Sigmoid colon (tissue), 7 donors: Measurements from ENCODE around the gene FAM229B. TPM values are rescaled to one million over a fixed set of nuclear protein-coding genes. Genes with fewer than 3 reads are reported as not detected.

ENCODE experiments used
- DNase-seq: peaks from one replicate; pipeline ENCODE4 v3.0.0-alpha.2; 2019
- H3K27ac ChIP-seq, 4 donors: fragments of 200-600 bp; sonication (generic); one replicate each; pipeline ENCODE4 v1.5.1; 2016 to 2019; ENCODE audit warnings: mild to moderate bottlenecking in 1 of 4
- H3K27me3 ChIP-seq, 3 donors: fragments of 200-600 bp; sonication (generic); one replicate each; pipeline ENCODE4 v1.5.1; 2019; ENCODE audit warnings: mild to moderate bottlenecking in 1 of 3
- H3K36me3 ChIP-seq, 4 donors: fragments of 200-600 bp; sonication (generic); one replicate each; pipeline ENCODE4 v1.5.1; 2016 to 2019
- H3K4me1 ChIP-seq, 4 donors: fragments of 200-600 bp; sonication (generic); one replicate each; pipeline ENCODE4 v1.5.1; 2017 to 2019
- H3K4me3 ChIP-seq, 4 donors: fragments of 200-600 bp; sonication (generic); one replicate each; pipeline ENCODE4 v1.5.1; 2017 to 2019; ENCODE audit warnings: mild to moderate bottlenecking in 2 of 4, moderate library complexity in 1 of 4
- H3K9me3 ChIP-seq, 4 donors: fragments of 200-600 bp in 3 of 4; sonication (generic) in 3 of 4; one replicate each; pipeline versions ENCODE4 v1.5.1 to v1.6.1; 2013 to 2019
- EP300 ChIP-seq, 4 donors: sonication (generic); formaldehyde crosslinking; IDR thresholded peaks; one replicate each; pipeline ENCODE4 v1.6.1; 2017; ENCODE audit warnings: antibody characterized with exemption in 4 of 4
- POLR2A ChIP-seq, 2 donors: fragments of 450-650 bp; IDR thresholded peaks; one replicate each; pipeline ENCODE4 v1.6.1; 2016; ENCODE audit warnings: antibody characterized with exemption in 2 of 2, mild to moderate bottlenecking in 2 of 2, moderate library complexity in 2 of 2
- POLR2AphosphoS5 ChIP-seq, 4 donors: sonication (generic); formaldehyde crosslinking; IDR thresholded peaks; one replicate each; pipeline ENCODE4 v1.6.1; 2017; ENCODE audit warnings: antibody characterized with exemption in 4 of 4
- WGBS, 2 donors: extraction: QIAGEN DNeasy Blood & Tissue Kit; methylation state at CpG; one replicate each; pipeline ENCODE4 v1.1.7; 2013; 5-methylcytosine and 5-hydroxymethylcytosine counted together
- intact Hi-C: fragments of 100-400 bp; cut with DNase I; formaldehyde crosslinking; loops from one replicate; pipeline ENCODE4 v1.15.1; 2023
- polyA plus RNA-seq, 3 donors: library from polyadenylated mRNA; stranded (reverse); fragments of 200-250 nt; gene quantifications; one replicate each; pipeline ENCODE4 v1.2.3, GENCODE V29; 2013
- total RNA-seq, 4 donors: library from RNA; depleted of rRNA; stranded (reverse); fragments of >200 nt; gene quantifications; one replicate each; pipeline ENCODE4 v1.1.0, GENCODE V29; 2016
- TF ChIP-seq, protein P1 (sequence below), 4 experiments: fragments of 450-650 bp in 3 of 4; fragments of 200-600 bp in 1 of 4; IDR thresholded peaks; one replicate each; pipeline ENCODE4 v1.5.1; 2016 to 2019; ENCODE audit warnings: antibody characterized with exemption in 4 of 4, mild to moderate bottlenecking in 3 of 4, moderate library complexity in 2 of 4
- donor health status: healthy with polysubstance abuse.
- donor health status: Bipolar disorder and iron deficiency.
- donor health status: healthy.

The FAM229B gene
- total and polyA plus RNA-seq, 7 donors = 0.46 to 22.2 (median 11.4) TPM

DNA sequence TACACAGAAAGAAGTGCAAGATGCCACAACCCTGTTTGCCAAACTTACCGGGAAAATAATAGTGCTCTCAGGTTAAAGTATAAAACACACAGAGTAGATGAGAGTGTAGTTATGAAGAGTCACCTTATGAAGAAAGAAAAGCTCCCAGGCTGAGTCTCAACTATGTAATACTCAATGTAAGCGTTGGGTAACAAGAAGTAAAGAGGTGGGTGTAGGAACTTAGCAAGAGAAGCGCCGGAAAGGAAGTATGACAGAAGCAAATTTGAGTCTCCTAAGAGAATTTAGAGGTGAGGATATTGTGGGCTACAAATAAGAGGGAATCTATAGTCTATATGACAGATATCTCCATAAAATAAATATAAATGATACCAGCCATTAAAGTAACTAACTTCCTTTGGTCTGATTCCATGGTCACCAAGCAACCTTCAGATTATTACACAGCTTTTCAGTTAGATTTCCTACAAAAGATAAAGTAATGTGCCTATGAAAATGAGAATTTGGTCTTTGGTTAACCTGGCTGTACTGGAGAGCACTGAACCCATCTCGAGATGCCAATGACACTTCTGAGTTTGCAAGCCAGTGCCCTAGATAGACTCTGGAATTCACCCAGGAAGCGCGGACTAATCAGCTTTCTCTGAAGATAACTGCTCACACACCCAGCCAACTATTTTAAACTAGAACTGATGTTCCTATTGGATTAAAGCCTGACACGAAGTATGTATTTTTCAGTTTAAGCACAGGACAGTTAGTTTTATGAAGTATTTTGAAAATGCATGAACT lies 1.9 kb upstream of the FAM229B start:
- Histone ChIP-seq H3K27ac (no peak overlapping the region), H3K27me3 (no peaks in the 10 kb centered on the region), H3K4me3 (no peak overlapping the region), H3K4me1 (peaks cover 0 to 21% (median 9%) of the 10 kb centered on the region in 4 donors), H3K36me3 (peaks cover 0 to 24% (median 0%) of the 10 kb centered on the region in 4 donors), H3K9me3 (no peaks in the 10 kb centered on the region)
- no peak for DNase-seq
- WGBS, 2 donors = 93 to 95% methylated on average over 8 of the region's 8 CpGs
- TF ChIP-seq EP300 (IDR thresholded peaks at IDR 0.05) (no peak), POLR2A (IDR thresholded peaks at IDR 0.05) (no peak), POLR2AphosphoS5 (IDR thresholded peaks at IDR 0.05) (no peak)
- TF ChIP-seq, protein P1, sequence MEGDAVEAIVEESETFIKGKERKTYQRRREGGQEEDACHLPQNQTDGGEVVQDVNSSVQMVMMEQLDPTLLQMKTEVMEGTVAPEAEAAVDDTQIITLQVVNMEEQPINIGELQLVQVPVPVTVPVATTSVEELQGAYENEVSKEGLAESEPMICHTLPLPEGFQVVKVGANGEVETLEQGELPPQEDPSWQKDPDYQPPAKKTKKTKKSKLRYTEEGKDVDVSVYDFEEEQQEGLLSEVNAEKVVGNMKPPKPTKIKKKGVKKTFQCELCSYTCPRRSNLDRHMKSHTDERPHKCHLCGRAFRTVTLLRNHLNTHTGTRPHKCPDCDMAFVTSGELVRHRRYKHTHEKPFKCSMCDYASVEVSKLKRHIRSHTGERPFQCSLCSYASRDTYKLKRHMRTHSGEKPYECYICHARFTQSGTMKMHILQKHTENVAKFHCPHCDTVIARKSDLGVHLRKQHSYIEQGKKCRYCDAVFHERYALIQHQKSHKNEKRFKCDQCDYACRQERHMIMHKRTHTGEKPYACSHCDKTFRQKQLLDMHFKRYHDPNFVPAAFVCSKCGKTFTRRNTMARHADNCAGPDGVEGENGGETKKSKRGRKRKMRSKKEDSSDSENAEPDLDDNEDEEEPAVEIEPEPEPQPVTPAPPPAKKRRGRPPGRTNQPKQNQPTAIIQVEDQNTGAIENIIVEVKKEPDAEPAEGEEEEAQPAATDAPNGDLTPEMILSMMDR (IDR thresholded peaks at IDR 0.05) = no peak
- intact Hi-C loops = loop anchor here (5.0 to 10.0 kb wide), 2 partner anchors 67 to 229 kb away; no protein-coding TSS in a partner anchor

- intact Hi-C loops = loop anchor here (5.0 to 10.0 kb wide), 2 partner anchors 66 to 228 kb away; no protein-coding TSS in a partner anchor
- no peaks in the 10 kb centered on the region for H3K9me3 ChIP-seq
- DNase-seq = no peak
- no peaks in the 10 kb centered on the region for H3K27me3 ChIP-seq
- 0 to 1% methylated on average over 8 of the region's 8 CpGs for WGBS, 2 donors
- peak overlapping the region; percentile 87 to 93 (median 88) for H3K27ac ChIP-seq
- H3K4me1 ChIP-seq = peaks cover 0 to 21% (median 9%) of the 10 kb centered on the region in 4 donors
- H3K4me3 ChIP-seq = peak overlapping the region; percentile 64 to 87 (median 78)
- H3K36me3 ChIP-seq = peaks cover 0 to 17% (median 0%) of the 10 kb centered on the region in 4 donors
- TF ChIP-seq POLR2A (IDR thresholded peaks at IDR 0.05) (no peak), POLR2AphosphoS5 (IDR thresholded peaks at IDR 0.05) (no peak), EP300 (IDR thresholded peaks at IDR 0.05) (no peak)
- TF ChIP-seq, protein P1 (IDR thresholded peaks at IDR 0.05) = no peak
Observed at GRCh38 chr6:112086744-112087135, 651 bp upstream of the FAM229B start.

GRCh38 chr6:112087916-112088315 lies 525 bp downstream of the FAM229B start:
- Histone ChIP-seq H3K9me3 (no peaks in the 10 kb centered on the region), H3K4me3 (peak overlapping the region; percentile 64 to 87 (median 78)), H3K36me3 (peaks cover 0 to 17% (median 0%) of the 10 kb centered on the region in 4 donors), H3K27ac (peak overlapping the region; percentile 87 to 93 (median 88)), H3K27me3 (no peaks in the 10 kb centered on the region), H3K4me1 (peaks cover 0 to 21% (median 9%) of the 10 kb centered on the region in 4 donors)
- 26 to 31% methylated on average over 7 of the region's 7 CpGs for whole genome bisulfite sequencing, 2 donors
- no peak for TF ChIP-seq POLR2A (IDR thresholded peaks at IDR 0.05)
- TF ChIP-seq, protein P1 (IDR thresholded peaks at IDR 0.05) = no peak
- intact Hi-C loops = loop anchor here (5.0 to 10.0 kb wide), 2 partner anchors 64 to 227 kb away; no protein-coding TSS in a partner anchor
- DNase-seq = no peak

DNA sequence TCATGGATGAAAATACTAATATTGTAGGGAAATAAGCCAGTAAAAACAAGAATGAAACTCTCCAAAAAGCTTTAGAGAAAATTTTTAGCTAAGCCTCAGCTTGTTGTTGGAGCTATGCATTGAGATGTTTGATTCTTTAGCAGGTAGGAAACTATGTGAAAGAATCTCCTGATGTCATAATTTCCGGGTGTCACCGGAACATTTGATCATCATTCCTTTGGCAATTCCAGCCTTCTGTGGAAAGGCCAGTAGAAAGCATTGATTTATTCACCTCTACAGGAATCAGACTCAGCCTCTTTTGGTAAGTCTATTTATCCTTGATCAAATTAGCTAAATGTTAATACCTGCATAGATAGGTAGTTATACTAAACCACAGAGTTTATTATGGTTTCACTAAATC lies 9.5 kb downstream of the FAM229B start:
- 94% methylated on average over 2 of the region's 2 CpGs for WGBS, 2 donors
- TF ChIP-seq POLR2AphosphoS5 (IDR thresholded peaks at IDR 0.05) = no peak
- TF ChIP-seq POLR2A (IDR thresholded peaks at IDR 0.05) = no peak
- TF ChIP-seq, protein P1 (IDR thresholded peaks at IDR 0.05) = no peak
- TF ChIP-seq EP300 (IDR thresholded peaks at IDR 0.05) = no peak
- no peak for DNase-seq
- peaks cover 0 to 13% (median 2%) of the 10 kb centered on the region in 4 donors for H3K36me3 ChIP-seq
- no peaks in the 10 kb centered on the region for H3K4me1 ChIP-seq
- no peak overlapping the region for H3K4me3 ChIP-seq
- H3K9me3 ChIP-seq = no peaks in the 10 kb centered on the region
- intact Hi-C loops = no loop called here
- H3K27me3 ChIP-seq = no peaks in the 10 kb centered on the region
- no peak overlapping the region for H3K27ac ChIP-seq
